Mammary epithelial cell (primary cell): ENCODE data around the gene TLE5.
A peak's percentile ranks its signal among the peaks of the same experiment; 100 is the strongest.

Experiments
- EZH2 ChIP-seq: IDR thresholded peaks from 2 replicates; pipeline ENCODE4 v1.6.1; 2012; ENCODE audit warnings: low read length, inconsistent platforms, borderline replicate concordance
- TF ChIP-seq, protein P1 (sequence below), 2 donors: IDR thresholded peaks in 1 of 2; conservative IDR thresholded peaks in 1 of 2; 2 replicates each; pipeline ENCODE4 v1.5.1; 2011 to 2012; ENCODE audit warnings: inconsistent platforms in 2 of 2, low read length in 2 of 2, mild to moderate bottlenecking in 2 of 2, control low read depth in 1 of 2, low read depth in 1 of 2; ENCODE audit not compliant: insufficient read depth in 1 of 2; ENCODE audit errors: extremely low read depth in 1 of 2

DNA sequence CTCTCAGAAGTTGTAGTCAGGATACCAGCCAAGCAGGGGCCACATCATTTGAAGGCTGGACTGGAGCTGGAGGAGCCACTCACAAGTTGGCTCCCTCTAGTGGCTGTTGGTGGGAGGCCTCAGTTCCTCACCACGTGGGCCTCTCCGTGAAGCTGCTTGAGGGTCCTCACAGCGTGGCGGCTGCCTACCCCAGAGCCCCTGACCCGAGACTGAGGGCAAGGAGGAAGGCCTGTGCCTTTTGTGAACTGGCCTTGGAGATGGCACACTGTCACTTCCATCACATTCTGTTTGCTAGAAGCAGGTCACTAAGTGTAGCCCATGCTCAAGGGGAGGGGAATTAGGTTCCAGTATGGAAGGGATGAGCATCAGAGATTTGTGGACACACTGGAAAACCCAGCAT is 46.5 kb upstream of the TLE5 start:
- TF ChIP-seq, protein P1, sequence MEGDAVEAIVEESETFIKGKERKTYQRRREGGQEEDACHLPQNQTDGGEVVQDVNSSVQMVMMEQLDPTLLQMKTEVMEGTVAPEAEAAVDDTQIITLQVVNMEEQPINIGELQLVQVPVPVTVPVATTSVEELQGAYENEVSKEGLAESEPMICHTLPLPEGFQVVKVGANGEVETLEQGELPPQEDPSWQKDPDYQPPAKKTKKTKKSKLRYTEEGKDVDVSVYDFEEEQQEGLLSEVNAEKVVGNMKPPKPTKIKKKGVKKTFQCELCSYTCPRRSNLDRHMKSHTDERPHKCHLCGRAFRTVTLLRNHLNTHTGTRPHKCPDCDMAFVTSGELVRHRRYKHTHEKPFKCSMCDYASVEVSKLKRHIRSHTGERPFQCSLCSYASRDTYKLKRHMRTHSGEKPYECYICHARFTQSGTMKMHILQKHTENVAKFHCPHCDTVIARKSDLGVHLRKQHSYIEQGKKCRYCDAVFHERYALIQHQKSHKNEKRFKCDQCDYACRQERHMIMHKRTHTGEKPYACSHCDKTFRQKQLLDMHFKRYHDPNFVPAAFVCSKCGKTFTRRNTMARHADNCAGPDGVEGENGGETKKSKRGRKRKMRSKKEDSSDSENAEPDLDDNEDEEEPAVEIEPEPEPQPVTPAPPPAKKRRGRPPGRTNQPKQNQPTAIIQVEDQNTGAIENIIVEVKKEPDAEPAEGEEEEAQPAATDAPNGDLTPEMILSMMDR (conservative IDR thresholded peaks at IDR 0.05 in 1 of 2, IDR thresholded peaks at IDR 0.05 in 1 of 2; ENCODE audit: extremely low read depth in 1 of 2, insufficient read depth in 1 of 2, low read depth in 1 of 2, low read length in 2 of 2) = peak; percentile 73 to 83
- no peak for TF ChIP-seq EZH2
